Measurements from ENCODE around the gene PTGES2. TPM values are rescaled to one million over a fixed set of nuclear protein-coding genes. Genes with fewer than 3 reads are reported as not detected.

PTGES2 gene
- total and polyA plus RNA-seq, 2 of the 13 experiments (the other 11 are each of a cell fraction or from before 2014, with no cell fraction given), result 63.7 to 79.8 TPM

DNA sequence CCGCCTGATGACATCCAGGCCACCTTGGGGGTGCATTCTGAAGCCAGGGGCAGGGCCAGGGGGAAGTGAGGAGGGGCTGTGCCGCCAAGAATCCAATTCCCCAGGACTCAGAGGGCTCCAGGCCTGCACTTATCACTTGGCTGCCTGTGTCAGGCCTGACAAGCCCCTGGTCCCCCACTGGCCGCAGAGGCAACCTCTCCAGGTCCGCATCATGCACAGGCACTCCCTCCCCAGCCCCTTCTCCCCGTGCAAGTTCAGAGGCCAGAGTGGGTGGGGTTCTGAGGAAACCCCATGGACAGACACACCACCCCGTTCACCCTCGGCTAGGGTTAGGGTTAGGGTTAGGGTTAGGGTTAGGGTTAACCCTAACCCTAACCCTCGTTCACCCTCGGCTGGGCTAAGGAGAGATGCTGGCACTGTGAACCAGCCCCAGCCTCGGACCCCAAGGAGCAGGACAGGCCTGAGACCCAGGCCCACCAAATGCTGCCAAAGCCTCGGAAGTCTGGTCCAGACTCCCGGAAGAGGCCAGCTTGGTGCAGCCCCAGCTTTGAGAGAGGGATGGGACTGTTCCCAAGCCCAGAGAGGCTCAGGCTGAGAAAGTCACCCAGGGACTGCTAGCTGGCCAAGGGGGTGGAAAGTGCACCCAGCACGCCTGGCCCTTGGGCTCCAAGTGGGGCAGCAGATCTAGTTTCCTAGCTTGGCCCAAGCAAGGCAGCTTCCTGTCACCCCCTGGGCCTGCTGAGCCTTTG, 26.6 kb upstream of the PTGES2 start:
- in situ Hi-C loops (cut with HindIII; ENCODE audit: extremely low pct_ligation_motif_present, low pct_unique_long_range_greater_than_20kb), result no loop called here
- Histone ChIP-seq H4K20me1 (ENCODE audit: insufficient read depth, low read length) (no peaks in the 10 kb centered on the region), H3K36me3 (replicated peaks in 1 of 2; ENCODE audit: control insufficient read depth in 1 of 2, insufficient read depth in 2 of 2, low read length in 2 of 2) (no peaks in the 10 kb centered on the region), H3K9me3 (ENCODE audit: low read length) (no peaks in the 10 kb centered on the region), H2AFZ (ENCODE audit: low read length) (no peak overlapping the region), H3K9ac (ENCODE audit: insufficient read depth, low read depth, low read length) (no peak overlapping the region), H3K4me1 (ENCODE audit: insufficient read depth, low read length) (peaks cover 50% of the 10 kb centered on the region), H3K4me3 (replicated peaks in 1 of 3; ENCODE audit: insufficient read depth in 1 of 3, low read depth in 2 of 3, low read length in 3 of 3) (no peak overlapping the region), H3K4me2 (ENCODE audit: low read depth, low read length) (no peak overlapping the region), H3K27ac (ENCODE audit: extremely low read length, insufficient read depth, low read length) (no peak overlapping the region), H3K79me2 (ENCODE audit: insufficient read depth, low read length) (no peaks in the 10 kb centered on the region), H3K27me3 (ENCODE audit: control insufficient read depth in 1 of 2, insufficient read depth in 2 of 2, low read length in 2 of 2) (peaks cover 9 to 38% of the 10 kb centered on the region in 2 experiments; a peak in 4 of 5 replicates)
- no peak for DNase-seq (ENCODE audit: low spot score)
- no TSS peak for BruUV-seq (replicated peaks)
- no peak for FAIRE-seq
- CTCF ChIA-PET (ENCODE audit: low intra/inter-chr PET ratio, low total read pairs), result no interaction called here
- intact Hi-C loops (cut with micrococcal nuclease; ENCODE audit: unreplicated experiment), result no loop called here
- 0% methylated on average over 2 of the region's 13 CpGs for WGBS (ENCODE audit: low lambda C conversion rate)
- ATAC-seq, result no peak
- TF ChIP-seq ARID2 (CRISPR knock-in tag; IDR thresholded peaks at IDR 0.05; ENCODE audit: borderline replicate concordance) (no peak), MXI1 (IDR thresholded peaks at IDR 0.05; ENCODE audit: borderline replicate concordance, low read depth, low read length) (no peak), FOXO1 (CRISPR knock-in tag; IDR thresholded peaks at IDR 0.05) (no peak), SAFB2 (CRISPR knock-in tag; IDR thresholded peaks at IDR 0.05; ENCODE audit: borderline replicate concordance, low read depth) (no peak), ATF7-NPFF (CRISPR knock-in tag; IDR thresholded peaks at IDR 0.05; ENCODE audit: low read depth) (no peak)
- TF ChIP-seq, protein P1, sequence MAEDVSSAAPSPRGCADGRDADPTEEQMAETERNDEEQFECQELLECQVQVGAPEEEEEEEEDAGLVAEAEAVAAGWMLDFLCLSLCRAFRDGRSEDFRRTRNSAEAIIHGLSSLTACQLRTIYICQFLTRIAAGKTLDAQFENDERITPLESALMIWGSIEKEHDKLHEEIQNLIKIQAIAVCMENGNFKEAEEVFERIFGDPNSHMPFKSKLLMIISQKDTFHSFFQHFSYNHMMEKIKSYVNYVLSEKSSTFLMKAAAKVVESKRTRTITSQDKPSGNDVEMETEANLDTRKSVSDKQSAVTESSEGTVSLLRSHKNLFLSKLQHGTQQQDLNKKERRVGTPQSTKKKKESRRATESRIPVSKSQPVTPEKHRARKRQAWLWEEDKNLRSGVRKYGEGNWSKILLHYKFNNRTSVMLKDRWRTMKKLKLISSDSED (CRISPR knock-in tag; IDR thresholded peaks at IDR 0.05), result peak; percentile 68; the same call in 1 of the 2 replicates
- POLR2A ChIA-PET, result no interaction called here
